Sigmoid colon (tissue), 7 donors: ENCODE data around the gene OR6C74. TPM values are rescaled to one million over a fixed set of nuclear protein-coding genes. Genes with fewer than 3 reads are reported as not detected.

Experiments used
- DNase-seq: peaks from one replicate; pipeline ENCODE4 v3.0.0-alpha.2; 2019
- H3K27ac ChIP-seq, 4 donors: fragments of 200-600 bp; sonication (generic); one replicate each; pipeline ENCODE4 v1.5.1; 2016 to 2019; ENCODE audit warnings: mild to moderate bottlenecking in 1 of 4
- H3K27me3 ChIP-seq, 3 donors: fragments of 200-600 bp; sonication (generic); one replicate each; pipeline ENCODE4 v1.5.1; 2019; ENCODE audit warnings: mild to moderate bottlenecking in 1 of 3
- H3K36me3 ChIP-seq, 4 donors: fragments of 200-600 bp; sonication (generic); one replicate each; pipeline ENCODE4 v1.5.1; 2016 to 2019
- H3K4me1 ChIP-seq, 4 donors: fragments of 200-600 bp; sonication (generic); one replicate each; pipeline ENCODE4 v1.5.1; 2017 to 2019
- H3K4me3 ChIP-seq, 4 donors: fragments of 200-600 bp; sonication (generic); one replicate each; pipeline ENCODE4 v1.5.1; 2017 to 2019; ENCODE audit warnings: mild to moderate bottlenecking in 2 of 4, moderate library complexity in 1 of 4
- H3K9me3 ChIP-seq, 4 donors: fragments of 200-600 bp in 3 of 4; sonication (generic) in 3 of 4; one replicate each; pipeline versions ENCODE4 v1.5.1 to v1.6.1; 2013 to 2019
- EP300 ChIP-seq, 4 donors: sonication (generic); formaldehyde crosslinking; IDR thresholded peaks; one replicate each; pipeline ENCODE4 v1.6.1; 2017; ENCODE audit warnings: antibody characterized with exemption in 4 of 4
- POLR2A ChIP-seq, 2 donors: fragments of 450-650 bp; IDR thresholded peaks; one replicate each; pipeline ENCODE4 v1.6.1; 2016; ENCODE audit warnings: antibody characterized with exemption in 2 of 2, mild to moderate bottlenecking in 2 of 2, moderate library complexity in 2 of 2
- POLR2AphosphoS5 ChIP-seq, 4 donors: sonication (generic); formaldehyde crosslinking; IDR thresholded peaks; one replicate each; pipeline ENCODE4 v1.6.1; 2017; ENCODE audit warnings: antibody characterized with exemption in 4 of 4
- WGBS, 2 donors: extraction: QIAGEN DNeasy Blood & Tissue Kit; methylation state at CpG; one replicate each; pipeline ENCODE4 v1.1.7; 2013; 5-methylcytosine and 5-hydroxymethylcytosine counted together
- intact Hi-C: fragments of 100-400 bp; cut with DNase I; formaldehyde crosslinking; loops from one replicate; pipeline ENCODE4 v1.15.1; 2023
- polyA plus RNA-seq, 3 donors: library from polyadenylated mRNA; stranded (reverse); fragments of 200-250 nt; gene quantifications; one replicate each; pipeline ENCODE4 v1.2.3, GENCODE V29; 2013
- total RNA-seq, 4 donors: library from RNA; depleted of rRNA; stranded (reverse); fragments of >200 nt; gene quantifications; one replicate each; pipeline ENCODE4 v1.1.0, GENCODE V29; 2016
- TF ChIP-seq, protein P1 (sequence below), 4 experiments: fragments of 450-650 bp in 3 of 4; fragments of 200-600 bp in 1 of 4; IDR thresholded peaks; one replicate each; pipeline ENCODE4 v1.5.1; 2016 to 2019; ENCODE audit warnings: antibody characterized with exemption in 4 of 4, mild to moderate bottlenecking in 3 of 4, moderate library complexity in 2 of 4
- donor health status: healthy with polysubstance abuse.
- donor health status: Bipolar disorder and iron deficiency.
- donor health status: healthy.

The OR6C74 gene
- total RNA-seq (not detected), polyA plus RNA-seq (not detected)

DNA sequence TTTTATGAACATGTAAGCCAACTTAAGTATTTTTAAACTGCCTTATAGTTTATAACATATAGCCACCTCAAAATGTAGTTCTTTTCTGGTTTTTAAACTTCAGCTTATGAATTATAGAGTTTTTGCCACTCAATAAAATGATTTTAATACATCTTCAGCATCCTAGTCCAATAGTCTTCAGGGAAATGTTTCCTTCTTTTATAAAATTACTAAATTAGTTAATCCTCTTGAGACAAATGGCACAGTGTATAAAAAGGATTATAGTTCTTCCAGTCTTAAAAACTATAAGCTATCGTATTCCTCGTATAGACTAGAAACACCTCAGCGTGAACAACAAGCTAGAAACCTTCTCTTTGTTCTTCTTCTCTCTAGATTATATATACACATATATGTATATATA lies at the start of gene OR6C74:
OR6C74 (plus strand) TSS at position 301 of the 400 bp plus-strand sequence. CDS start 2,679 bp downstream, outside the sequence.
- Histone ChIP-seq H3K4me1 (no peaks in the 10 kb centered on the region), H3K36me3 (no peaks in the 10 kb centered on the region), H3K27me3 (no peaks in the 10 kb centered on the region), H3K27ac (no peak within 1 kb of the TSS), H3K9me3 (no peaks in the 10 kb centered on the region), H3K4me3 (no peak within 1 kb of the TSS)
- DNase-seq: no peak
- intact Hi-C loops: no loop called here
- 91 to 92% methylated on average over 3 of the region's 3 CpGs for WGBS, 2 donors
- no peak for TF ChIP-seq POLR2A (IDR thresholded peaks at IDR 0.05)
- TF ChIP-seq EP300 (IDR thresholded peaks at IDR 0.05): no peak

DNA sequence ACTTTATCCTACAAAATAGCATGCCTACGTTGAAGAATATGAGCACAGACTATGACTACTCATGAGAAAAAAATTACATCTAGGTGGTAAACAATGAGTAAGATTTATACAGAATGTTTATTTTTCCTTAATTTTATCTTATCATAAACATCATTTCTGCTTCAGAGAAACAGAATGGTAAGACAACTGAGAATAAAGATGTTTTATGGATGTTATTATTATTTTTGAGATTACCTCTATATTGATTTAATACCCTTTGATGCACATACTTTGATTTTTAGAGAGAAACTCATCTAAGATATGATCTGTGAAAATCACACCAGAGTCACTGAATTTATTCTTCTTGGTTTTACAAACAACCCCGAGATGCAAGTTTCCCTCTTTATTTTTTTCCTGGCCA lies 23.7 kb upstream of the OR6C74 start, which contains the start of gene OR10A7:
OR10A7 (plus strand) TSS at position 301 of the 400 bp plus-strand sequence; CDS start at position 301, 0 bp downstream.
- intact Hi-C loops: no loop called here
- DNase-seq: no peak
- Histone ChIP-seq H3K36me3 (no peaks in the 10 kb centered on the region), H3K27ac (no peak within 1 kb of the TSS), H3K27me3 (no peaks in the 10 kb centered on the region), H3K9me3 (no peaks in the 10 kb centered on the region), H3K4me3 (no peak within 1 kb of the TSS), H3K4me1 (no peaks in the 10 kb centered on the region)
- TF ChIP-seq, protein P1, sequence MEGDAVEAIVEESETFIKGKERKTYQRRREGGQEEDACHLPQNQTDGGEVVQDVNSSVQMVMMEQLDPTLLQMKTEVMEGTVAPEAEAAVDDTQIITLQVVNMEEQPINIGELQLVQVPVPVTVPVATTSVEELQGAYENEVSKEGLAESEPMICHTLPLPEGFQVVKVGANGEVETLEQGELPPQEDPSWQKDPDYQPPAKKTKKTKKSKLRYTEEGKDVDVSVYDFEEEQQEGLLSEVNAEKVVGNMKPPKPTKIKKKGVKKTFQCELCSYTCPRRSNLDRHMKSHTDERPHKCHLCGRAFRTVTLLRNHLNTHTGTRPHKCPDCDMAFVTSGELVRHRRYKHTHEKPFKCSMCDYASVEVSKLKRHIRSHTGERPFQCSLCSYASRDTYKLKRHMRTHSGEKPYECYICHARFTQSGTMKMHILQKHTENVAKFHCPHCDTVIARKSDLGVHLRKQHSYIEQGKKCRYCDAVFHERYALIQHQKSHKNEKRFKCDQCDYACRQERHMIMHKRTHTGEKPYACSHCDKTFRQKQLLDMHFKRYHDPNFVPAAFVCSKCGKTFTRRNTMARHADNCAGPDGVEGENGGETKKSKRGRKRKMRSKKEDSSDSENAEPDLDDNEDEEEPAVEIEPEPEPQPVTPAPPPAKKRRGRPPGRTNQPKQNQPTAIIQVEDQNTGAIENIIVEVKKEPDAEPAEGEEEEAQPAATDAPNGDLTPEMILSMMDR (IDR thresholded peaks at IDR 0.05): no peak
- TF ChIP-seq POLR2A (IDR thresholded peaks at IDR 0.05): no peak
- no peak for TF ChIP-seq POLR2AphosphoS5 (IDR thresholded peaks at IDR 0.05)
- TF ChIP-seq EP300 (IDR thresholded peaks at IDR 0.05): no peak
- 83 to 93% methylated on average over 2 of the region's 2 CpGs for WGBS, 2 donors

DNA sequence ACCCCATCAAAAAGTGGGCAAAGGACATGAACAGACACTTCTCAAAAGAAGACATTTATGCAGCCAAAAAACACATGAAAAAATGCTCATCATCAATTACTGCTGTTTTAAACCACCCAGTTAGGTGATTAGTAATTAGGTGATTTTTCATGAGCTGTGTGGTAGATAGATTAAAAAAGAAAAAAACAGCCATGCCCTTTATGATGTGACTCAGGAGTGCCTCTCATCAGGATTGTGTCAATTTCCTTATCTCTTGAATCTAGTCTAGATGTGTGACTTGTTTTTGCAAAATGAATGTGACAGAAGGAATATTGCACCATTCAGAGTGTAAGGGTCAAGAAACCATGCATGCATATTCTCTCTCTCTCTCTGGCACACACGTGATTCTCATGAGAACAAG lies 17.9 kb upstream of the OR6C74 start:
- no peak overlapping the region for H3K4me3 ChIP-seq
- H3K27me3 ChIP-seq: no peaks in the 10 kb centered on the region
- H3K36me3 ChIP-seq: no peaks in the 10 kb centered on the region
- no peak overlapping the region for H3K27ac ChIP-seq
- DNase-seq: no peak
- H3K9me3 ChIP-seq: no peaks in the 10 kb centered on the region
- H3K4me1 ChIP-seq: no peaks in the 10 kb centered on the region
- 37 to 68% methylated on average over 1 of the region's 1 CpG for WGBS, 2 donors
- intact Hi-C loops: no loop called here
- TF ChIP-seq, protein P1 (IDR thresholded peaks at IDR 0.05): no peak
- TF ChIP-seq POLR2AphosphoS5 (IDR thresholded peaks at IDR 0.05): no peak
- no peak for TF ChIP-seq POLR2A (IDR thresholded peaks at IDR 0.05)
- TF ChIP-seq EP300 (IDR thresholded peaks at IDR 0.05): no peak

DNA sequence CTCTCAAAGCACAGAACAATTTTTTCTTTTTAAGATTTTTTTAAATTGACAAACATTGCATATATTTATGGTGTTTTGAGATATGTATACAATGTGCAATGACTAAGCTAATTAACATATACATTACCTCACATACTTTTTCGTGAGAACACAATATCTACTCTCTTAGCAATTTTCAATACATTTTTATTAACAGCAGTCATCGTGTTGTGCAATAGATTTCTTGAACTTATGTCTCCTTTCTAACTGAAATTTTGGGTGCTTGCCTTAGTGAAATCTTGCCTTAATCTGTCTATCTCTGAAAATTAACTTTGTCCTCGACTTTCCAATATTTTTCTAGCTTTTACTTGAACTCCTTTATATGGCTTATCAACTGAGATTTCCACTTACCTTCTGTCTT lies 16.8 kb upstream of the OR6C74 start:
- Histone ChIP-seq H3K36me3 (no peaks in the 10 kb centered on the region), H3K4me1 (no peaks in the 10 kb centered on the region), H3K4me3 (no peak overlapping the region), H3K9me3 (no peaks in the 10 kb centered on the region), H3K27ac (no peak overlapping the region), H3K27me3 (no peaks in the 10 kb centered on the region)
- no peak for DNase-seq
- TF ChIP-seq EP300 (IDR thresholded peaks at IDR 0.05): no peak
- TF ChIP-seq POLR2AphosphoS5 (IDR thresholded peaks at IDR 0.05): no peak
- 25 to 41% methylated on average over 3 of the region's 3 CpGs for WGBS, 2 donors
- intact Hi-C loops: no loop called here

DNA sequence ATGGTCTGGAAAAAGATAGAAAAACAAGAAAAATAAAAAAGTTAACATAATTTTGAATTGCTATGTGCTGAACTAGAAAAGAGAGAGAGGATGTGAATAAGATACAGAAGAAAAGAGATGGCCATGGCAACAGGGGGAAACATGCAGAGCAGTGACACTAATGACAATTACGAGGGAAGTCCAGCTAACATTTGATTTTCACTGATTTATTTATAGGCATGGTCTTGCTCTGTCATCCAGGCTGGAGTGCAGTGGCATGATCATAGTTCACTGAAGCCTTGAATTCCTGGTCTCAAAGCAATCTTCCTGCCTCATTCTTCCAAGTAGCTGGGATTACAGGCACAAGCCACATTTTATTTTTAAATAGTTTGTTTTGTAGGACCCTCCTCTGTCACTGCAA lies 1.8 kb downstream of the OR6C74 start:
- DNase-seq: no peak
- Histone ChIP-seq H3K36me3 (no peaks in the 10 kb centered on the region), H3K9me3 (no peaks in the 10 kb centered on the region), H3K4me3 (no peak overlapping the region), H3K27me3 (no peaks in the 10 kb centered on the region), H3K27ac (no peak overlapping the region), H3K4me1 (no peaks in the 10 kb centered on the region)
- intact Hi-C loops: no loop called here
- 49 to 68% methylated on average over 1 of the region's 1 CpG for WGBS, 2 donors
- TF ChIP-seq POLR2AphosphoS5 (IDR thresholded peaks at IDR 0.05) (no peak), POLR2A (IDR thresholded peaks at IDR 0.05) (no peak), EP300 (IDR thresholded peaks at IDR 0.05) (no peak)
- TF ChIP-seq, protein P1 (IDR thresholded peaks at IDR 0.05): no peak

DNA sequence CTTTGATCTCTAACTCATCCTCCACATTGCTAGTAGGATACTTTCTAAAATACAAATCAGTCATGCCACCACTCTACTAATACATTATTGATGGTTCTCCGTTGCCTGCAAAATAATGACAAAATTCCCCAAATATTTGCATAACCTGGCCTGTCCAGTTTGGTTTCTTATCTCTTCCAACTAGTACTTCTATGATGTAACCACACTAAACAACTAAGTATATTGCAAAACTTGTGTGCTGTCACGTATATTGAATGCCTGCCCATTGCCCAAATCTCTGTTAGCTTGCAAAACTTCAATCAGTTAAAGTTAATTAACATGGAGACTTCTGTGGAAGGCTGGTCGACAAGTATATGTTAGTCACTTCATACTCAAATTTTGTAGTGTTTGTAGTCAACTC lies 6.5 kb downstream of the OR6C74 start:
- 41 to 54% methylated on average over 3 of the region's 3 CpGs for WGBS, 2 donors

More for the DNA sequence above, 6.5 kb downstream of the OR6C74 start:
- Histone ChIP-seq H3K4me1 (no peaks in the 10 kb centered on the region), H3K9me3 (no peaks in the 10 kb centered on the region), H3K4me3 (no peak overlapping the region), H3K27me3 (no peaks in the 10 kb centered on the region), H3K27ac (no peak overlapping the region), H3K36me3 (no peaks in the 10 kb centered on the region)
- DNase-seq: no peak
- TF ChIP-seq POLR2AphosphoS5 (IDR thresholded peaks at IDR 0.05): no peak
- TF ChIP-seq, protein P1 (IDR thresholded peaks at IDR 0.05): no peak
- TF ChIP-seq EP300 (IDR thresholded peaks at IDR 0.05): no peak
- no peak for TF ChIP-seq POLR2A (IDR thresholded peaks at IDR 0.05)
- intact Hi-C loops: no loop called here
